ENCODE results near the gene DBR1. TPM values are rescaled to one million over a fixed set of nuclear protein-coding genes. Genes with fewer than 3 reads are reported as not detected.

The DBR1 gene
- polyA plus RNA-seq, 12 donors, result 8.9 to 22.0 (median 10.7) TPM; not detected in 1

GRCh38 chr3:138125548-138126221, 49.0 kb downstream of the DBR1 start:
- peak; percentile 7 for DNase-seq

DNA sequence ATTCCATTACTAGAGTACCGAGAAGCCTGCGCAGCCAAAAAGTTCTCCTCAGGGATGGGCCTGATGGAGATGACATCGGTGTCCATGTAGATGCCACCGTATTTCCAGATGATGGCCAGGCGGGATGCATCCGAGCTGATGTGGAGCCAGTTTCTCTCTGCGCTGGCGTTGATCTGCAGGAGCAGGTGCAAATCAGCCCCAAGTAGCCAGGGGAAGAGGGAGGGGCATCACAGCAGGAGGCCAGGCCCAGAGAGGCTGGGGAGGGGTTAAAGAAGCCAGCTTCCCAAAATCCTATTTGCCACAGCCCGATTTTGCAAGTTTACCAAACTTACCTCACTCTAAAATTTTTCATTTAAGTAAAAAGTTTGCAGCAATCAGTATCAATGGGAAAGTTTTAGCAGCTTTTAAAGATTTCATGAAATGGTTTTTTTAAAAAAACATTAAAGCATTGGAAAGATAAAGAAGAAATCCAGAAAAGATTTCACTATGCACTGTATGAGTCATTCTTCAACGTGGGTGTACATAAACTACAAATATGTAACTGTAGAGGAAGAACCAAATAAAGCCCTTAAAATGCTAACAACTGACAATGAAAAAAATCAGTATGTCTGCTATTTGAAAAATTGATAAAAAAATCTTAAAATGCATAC, 49.9 kb downstream of the DBR1 start:
- peak; percentile 22 for DNase-seq

GRCh38 chr3:138124188-138124587, 50.5 kb downstream of the DBR1 start:
- no peak for DNase-seq

GRCh38 chr3:138119423-138119766, 55.3 kb downstream of the DBR1 start:
- DNase-seq, result no peak

DNA sequence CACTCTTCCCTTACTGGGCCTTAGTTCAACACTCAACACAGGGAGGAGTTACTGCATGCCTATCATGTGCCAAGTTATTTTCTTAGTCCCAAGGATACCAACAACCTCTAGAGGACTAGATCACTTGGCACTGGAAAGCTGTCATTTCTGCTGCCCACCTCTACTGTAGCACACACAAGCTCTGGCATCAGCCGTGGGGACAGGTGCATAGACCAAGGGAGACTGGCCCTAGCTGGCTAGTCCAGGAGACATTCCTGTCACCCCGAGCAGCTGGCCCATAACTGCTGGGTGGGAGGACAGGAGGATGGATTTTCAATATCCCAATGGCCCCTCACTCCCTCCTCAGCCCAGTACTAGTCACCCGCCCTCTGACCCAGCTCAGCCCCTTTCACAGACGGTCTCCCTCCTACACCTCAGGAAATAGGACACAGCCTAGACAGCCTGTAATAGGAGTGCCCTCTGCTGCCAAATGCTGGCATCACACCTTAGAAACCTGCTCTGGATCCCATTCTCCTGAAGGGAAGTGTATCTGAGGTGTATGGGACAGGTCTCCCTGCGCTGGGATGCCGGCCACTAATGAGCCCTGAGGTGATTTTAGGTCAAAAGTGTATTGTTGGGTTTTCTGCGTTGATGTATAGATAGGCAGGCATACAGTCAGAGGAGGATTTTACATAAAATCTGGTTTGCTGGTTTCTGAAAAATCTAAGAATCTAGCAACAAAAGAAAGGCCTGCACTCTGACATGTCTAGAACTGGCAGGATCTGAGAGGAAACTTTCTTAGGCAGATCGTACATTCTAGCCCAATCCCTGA, 55.9 kb downstream of the DBR1 start:
- DNase-seq, result peak; percentile 62

GRCh38 chr3:138114988-138115971, 59.4 kb downstream of the DBR1 start, which contains the start of gene DZIP1L:
Gene DZIP1L (minus strand): TSS chr3:138115608. CDS start chr3:138103971, 11,637 bp downstream.
- DNase-seq, result peak; percentile 85

- DNase-seq, result peak; percentile 31
These were observed 60.2 kb downstream of the DBR1 start for GRCh38 chr3:138114431-138114918.

GRCh38 chr3:138113326-138113725, 61.4 kb downstream of the DBR1 start:
- DNase-seq, result no peak

GRCh38 chr3:138112362-138112761, 62.4 kb downstream of the DBR1 start:
- no peak for DNase-seq

Other genes with a start within 250 kb of the DBR1 start
- gene CLDN18, start 164.8 kb downstream of the DBR1 start, polyA plus RNA-seq (ENCODE audit: insufficient read length in 12 of 12), result under 1 TPM in 10 of 12 donors, not detected in 2; 0.31 to 0.78 (median 0.43) TPM
- 10 to 100 TPM in 1 of 12 donors, 1 to 10 TPM in 9, not detected in 2; 4.7 to 11.6 (median 6.6) TPM for gene DZIP1L, start 59.3 kb downstream of the DBR1 start, polyA plus RNA-seq (ENCODE audit: insufficient read length in 12 of 12)
- gene A4GNT, start 42.5 kb downstream of the DBR1 start, polyA plus RNA-seq (ENCODE audit: insufficient read length in 12 of 12), result under 1 TPM in 7 of 12 donors, not detected in 5; 0.07 to 0.86 (median 0.16) TPM
- gene ARMC8, start 12.4 kb upstream of the DBR1 start, polyA plus RNA-seq (ENCODE audit: insufficient read length in 12 of 12), result 10 to 100 TPM in 11 of 12 donors, not detected in 1; 34.2 to 52.7 (median 44.5) TPM
- 1 to 10 TPM in 5 of 12 donors, under 1 TPM in 5, not detected in 2; 0.27 to 2.2 (median 1.0) TPM for gene NME9, start 154.9 kb upstream of the DBR1 start, polyA plus RNA-seq (ENCODE audit: insufficient read length in 12 of 12)
- gene MRAS, start 173.7 kb upstream of the DBR1 start, polyA plus RNA-seq (ENCODE audit: insufficient read length in 12 of 12), result 10 to 100 TPM in 11 of 12 donors, not detected in 1; 33.5 to 90.9 (median 64.8) TPM